ENCODE measurements around the gene GPX2. TPM values are rescaled to one million over a fixed set of nuclear protein-coding genes. Genes with fewer than 3 reads are reported as not detected.

The GPX2 gene
- 196 and 323 TPM in 2 replicates for total RNA-seq (2021)
- percentile 94 among the genes with signal in this experiment for Bru-seq, nascent RNA
- BruChase-seq, experiment 1, labeled RNA remaining after a 2-hour chase: percentile 92 among the genes with signal in this experiment
- percentile 97 among the genes with signal in this experiment for BruChase-seq, experiment 2, labeled RNA remaining after a 6-hour chase
- long read RNA-seq, transcript GPX2-201 (2 exons, 990 nt): major isoform, 581 of 626 reads
- long read RNA-seq, transcript GPX2-203 (2 exons, 476 nt): minor isoform, 11 of 626 reads
- long read RNA-seq, partial matches to known transcripts: 10 of 626 reads
- long read RNA-seq, other reads (novel, unspliced or antisense): 20 of 626 reads

GRCh38 chr14:64942531-64943111 is at the start of gene GPX2:
Gene GPX2, minus strand, starts transcription at chr14:64942745. Its CDS starts 19 bp downstream, at chr14:64942726.
- H3K36me3 ChIP-seq (ENCODE audit: low read depth): peaks cover 17% of the 10 kb centered on the region
- peak within 1 kb of the TSS; percentile 35; the same call in 1 of the 2 replicates for H2AFZ ChIP-seq
- no peak for TF ChIP-seq CTCF (conservative IDR thresholded peaks at IDR 0.05)
- no peak for TF ChIP-seq EZH2 (IDR thresholded peaks at IDR 0.05; ENCODE audit: low read depth)
- H3K9me3 ChIP-seq (ENCODE audit: insufficient read depth, low read depth): no peaks in the 10 kb centered on the region
- POLR2A ChIA-PET (ENCODE audit: unreplicated experiment): interaction anchor here (0.6 to 1.0 kb wide), 6 partner anchors 14 to 577 kb away, joined by 3 to 19 read pairs (median 4); no protein-coding TSS in a partner anchor
- peak within 1 kb of the TSS; percentile 83 for H3K27ac ChIP-seq
- peak within 1 kb of the TSS; percentile 63 for H3K4me3 ChIP-seq
- no peaks in the 10 kb centered on the region for H4K20me1 ChIP-seq (ENCODE audit: insufficient read depth)
- peaks cover 40% of the 10 kb centered on the region for H3K4me1 ChIP-seq (replicated peaks; ENCODE audit: insufficient read depth)
- no TSS peak for BruUV-seq (replicated peaks)
- DNase-seq: peak; percentile 89 to 94
- CTCF ChIA-PET: interaction anchor here (0.6 to 1.3 kb wide), 5 partner anchors 19 to 47 kb away, joined by 3 to 11 read pairs (median 4); no protein-coding TSS in a partner anchor
- no peaks in the 10 kb centered on the region for H3K9me2 ChIP-seq (ENCODE audit: insufficient read depth)
- H3F3A ChIP-seq (ENCODE audit: insufficient read depth, low read depth): peaks cover 28% of the 10 kb centered on the region; the same call in 1 of the 2 replicates
- peaks cover 40% of the 10 kb centered on the region for H3K79me2 ChIP-seq (ENCODE audit: low read depth)
- intact Hi-C loops (cut with micrococcal nuclease; ENCODE audit: unreplicated experiment): loop anchor here (1.0 kb wide), 4 partner anchors 25 to 41 kb away; partner anchors contain the start of gene CHURC1
- no peaks in the 10 kb centered on the region for H3K27me3 ChIP-seq (ENCODE audit: insufficient read depth, low read depth)
- H3K4me2 ChIP-seq: peak within 1 kb of the TSS; percentile 82

- H3K4me1 ChIP-seq (replicated peaks; ENCODE audit: insufficient read depth): peaks cover 19% of the 10 kb centered on the region
- TF ChIP-seq CTCF (conservative IDR thresholded peaks at IDR 0.05) (no peak), EZH2 (IDR thresholded peaks at IDR 0.05; ENCODE audit: low read depth) (no peak)
- H3K36me3 ChIP-seq (ENCODE audit: low read depth): 0 out of 2 replicates have a peak, but pooled peaks cover 6% of the 10 kb centered on the region
- DNase-seq: no peak
- no peaks in the 10 kb centered on the region for H4K20me1 ChIP-seq (ENCODE audit: insufficient read depth)
- no peak overlapping the region for H2AFZ ChIP-seq
- BruUV-seq (replicated peaks): no TSS peak
- no peak overlapping the region for H3K27ac ChIP-seq
- CTCF ChIA-PET: no interaction called here
- H3K4me3 ChIP-seq: no peak overlapping the region
- POLR2A ChIA-PET (ENCODE audit: unreplicated experiment): interaction anchor here (0.6 kb wide), 1 partner anchor 423 kb away, joined by 3 read pairs; no protein-coding TSS in a partner anchor
- H3F3A ChIP-seq (ENCODE audit: insufficient read depth, low read depth): peaks cover under 1% of the 10 kb centered on the region; the same call in 1 of the 2 replicates
- H3K27me3 ChIP-seq (ENCODE audit: insufficient read depth, low read depth): no peaks in the 10 kb centered on the region
- no peak overlapping the region for H3K4me2 ChIP-seq
- H3K9me3 ChIP-seq (ENCODE audit: insufficient read depth, low read depth): no peaks in the 10 kb centered on the region
- H3K9me2 ChIP-seq (ENCODE audit: insufficient read depth): no peaks in the 10 kb centered on the region
- peaks cover 85% of the 10 kb centered on the region for H3K79me2 ChIP-seq (ENCODE audit: low read depth)
- intact Hi-C loops (cut with micrococcal nuclease; ENCODE audit: unreplicated experiment): no loop called here
Measured at GRCh38 chr14:64990939-64991338, 48.4 kb upstream of the GPX2 start.

- no peak for TF ChIP-seq EZH2 (IDR thresholded peaks at IDR 0.05; ENCODE audit: low read depth)
- no peak for TF ChIP-seq CTCF (conservative IDR thresholded peaks at IDR 0.05)
- ChIA-PET CTCF (no interaction called here), POLR2A (ENCODE audit: unreplicated experiment) (interaction anchor here (0.6 kb wide), 1 partner anchor 422 kb away, joined by 3 read pairs; no protein-coding TSS in a partner anchor)
- H3K27ac ChIP-seq: no peak overlapping the region
- no peaks in the 10 kb centered on the region for H4K20me1 ChIP-seq (ENCODE audit: insufficient read depth)
- no peaks in the 10 kb centered on the region for H3K9me2 ChIP-seq (ENCODE audit: insufficient read depth)
- no peaks in the 10 kb centered on the region; the same call in 1 of the 2 replicates for H3F3A ChIP-seq (ENCODE audit: insufficient read depth, low read depth)
- no peak for DNase-seq
- no peak overlapping the region for H3K4me3 ChIP-seq
- 0 out of 2 replicates have a peak, but pooled peaks cover 6% of the 10 kb centered on the region for H3K36me3 ChIP-seq (ENCODE audit: low read depth)
- H2AFZ ChIP-seq: no peak overlapping the region
- H3K79me2 ChIP-seq (ENCODE audit: low read depth): peaks cover 81% of the 10 kb centered on the region
- H3K4me1 ChIP-seq (replicated peaks; ENCODE audit: insufficient read depth): peaks cover 21% of the 10 kb centered on the region
- BruUV-seq (replicated peaks): no TSS peak
- no peaks in the 10 kb centered on the region for H3K9me3 ChIP-seq (ENCODE audit: insufficient read depth, low read depth)
- H3K4me2 ChIP-seq: no peak overlapping the region
- intact Hi-C loops (cut with micrococcal nuclease; ENCODE audit: unreplicated experiment): no loop called here
- no peaks in the 10 kb centered on the region for H3K27me3 ChIP-seq (ENCODE audit: insufficient read depth, low read depth)
Measured at GRCh38 chr14:64990296-64990695, 47.8 kb upstream of the GPX2 start.
